Measurements from ENCODE around the gene FLT1.
A peak's percentile ranks its signal among the peaks of the same experiment; 100 is the strongest.

The FLT1 gene

GRCh38 chr13:28425793-28426192 is 69.1 kb downstream of the FLT1 start:
- TF ChIP-seq CTCF (IDR thresholded peaks at IDR 0.05; ENCODE audit: borderline replicate concordance, extremely low read depth, low read length, poor library complexity, severe bottlenecking) (no peak), EZH2 (IDR thresholded peaks at IDR 0.05; ENCODE audit: borderline replicate concordance, low read depth, low read length, severe bottlenecking) (no peak)
- Histone ChIP-seq H3K4me1 (ENCODE audit: insufficient read depth, low read length) (peaks cover 18% of the 10 kb centered on the region), H3K9me3 (ENCODE audit: insufficient read depth, low read length, severe bottlenecking) (no peaks in the 10 kb centered on the region), H3K36me3 (ENCODE audit: insufficient read depth, low read length) (no peaks in the 10 kb centered on the region), H3K4me2 (ENCODE audit: insufficient read depth, low read length) (no peak overlapping the region), H2AFZ (ENCODE audit: low read depth, low read length) (no peak overlapping the region), H3K79me2 (ENCODE audit: insufficient read depth, low read length) (no peaks in the 10 kb centered on the region), H3K27ac (ENCODE audit: low read length) (no peak overlapping the region), H3K4me3 (ENCODE audit: low read depth in 1 of 2, low read length in 2 of 2) (no peak overlapping the region), H4K20me1 (ENCODE audit: insufficient read depth, low read length) (no peaks in the 10 kb centered on the region), H3K9ac (ENCODE audit: low read depth, low read length) (no peak overlapping the region), H3K27me3 (ENCODE audit: insufficient read depth, low read length, poor library complexity) (no peaks in the 10 kb centered on the region)
- DNase-seq (no peak), ATAC-seq (ENCODE audit: insufficient read depth, low read depth) (no peak)

GRCh38 chr13:28424541-28424940 is 70.4 kb downstream of the FLT1 start:
- no peaks in the 10 kb centered on the region for H3K27me3 ChIP-seq (ENCODE audit: insufficient read depth, low read length, poor library complexity)
- TF ChIP-seq EZH2 (IDR thresholded peaks at IDR 0.05; ENCODE audit: borderline replicate concordance, low read depth, low read length, severe bottlenecking) = no peak
- no peak for TF ChIP-seq CTCF (IDR thresholded peaks at IDR 0.05; ENCODE audit: borderline replicate concordance, extremely low read depth, low read length, poor library complexity, severe bottlenecking)
- no peak overlapping the region for H3K4me3 ChIP-seq (ENCODE audit: low read depth in 1 of 2, low read length in 2 of 2)
- no peaks in the 10 kb centered on the region for H3K36me3 ChIP-seq (ENCODE audit: insufficient read depth, low read length)
- no peak overlapping the region for H3K27ac ChIP-seq (ENCODE audit: low read length)
- H3K4me1 ChIP-seq (ENCODE audit: insufficient read depth, low read length) = peaks cover 18% of the 10 kb centered on the region
- no peaks in the 10 kb centered on the region for H3K9me3 ChIP-seq (ENCODE audit: insufficient read depth, low read length, severe bottlenecking)
- no peak overlapping the region for H2AFZ ChIP-seq (ENCODE audit: low read depth, low read length)
- H3K9ac ChIP-seq (ENCODE audit: low read depth, low read length) = no peak overlapping the region
- ATAC-seq (ENCODE audit: insufficient read depth, low read depth) (no peak), DNase-seq (no peak)
- H4K20me1 ChIP-seq (ENCODE audit: insufficient read depth, low read length) = no peaks in the 10 kb centered on the region
- no peaks in the 10 kb centered on the region for H3K79me2 ChIP-seq (ENCODE audit: insufficient read depth, low read length)
- H3K4me2 ChIP-seq (ENCODE audit: insufficient read depth, low read length) = no peak overlapping the region

- no peaks in the 10 kb centered on the region for H3K36me3 ChIP-seq (ENCODE audit: insufficient read depth, low read length)
Observed at GRCh38 chr13:28423010-28423409, 71.9 kb downstream of the FLT1 start.

More at GRCh38 chr13:28423010-28423409, 71.9 kb downstream of the FLT1 start:
- DNase-seq (peak; percentile 81), ATAC-seq (ENCODE audit: insufficient read depth, low read depth) (peak; percentile 99)
- Histone ChIP-seq H3K79me2 (ENCODE audit: insufficient read depth, low read length) (no peaks in the 10 kb centered on the region), H3K27me3 (ENCODE audit: insufficient read depth, low read length, poor library complexity) (no peaks in the 10 kb centered on the region), H3K9me3 (ENCODE audit: insufficient read depth, low read length, severe bottlenecking) (no peaks in the 10 kb centered on the region), H4K20me1 (ENCODE audit: insufficient read depth, low read length) (no peaks in the 10 kb centered on the region), H3K4me1 (ENCODE audit: insufficient read depth, low read length) (peaks cover 18% of the 10 kb centered on the region), H3K4me3 (ENCODE audit: low read depth in 1 of 2, low read length in 2 of 2) (peak overlapping the region in 1 of 2 experiments; percentile 34; a peak in 1 of 4 replicates), H3K27ac (ENCODE audit: low read length) (peak overlapping the region; percentile 86), H2AFZ (ENCODE audit: low read depth, low read length) (peak overlapping the region; percentile 73), H3K4me2 (ENCODE audit: insufficient read depth, low read length) (peak overlapping the region; percentile 37), H3K9ac (ENCODE audit: low read depth, low read length) (peak overlapping the region; percentile 32; the same call in 1 of the 2 replicates)
- TF ChIP-seq CTCF (IDR thresholded peaks at IDR 0.05; ENCODE audit: borderline replicate concordance, extremely low read depth, low read length, poor library complexity, severe bottlenecking) (no peak), EZH2 (IDR thresholded peaks at IDR 0.05; ENCODE audit: borderline replicate concordance, low read depth, low read length, severe bottlenecking) (no peak)

All from DND-41 (cell line).